NB4 (cell line): ENCODE measurements around the gene UBE2L5.
A peak's percentile ranks its signal among the peaks of the same experiment; 100 is the strongest.

Experiments
- DNase-seq: peaks from one replicate; pipeline ENCODE4 v3.0.0; 2010; ENCODE audit warnings: low read depth
- H3K4me3 ChIP-seq: one replicate; pipeline ENCODE4 v1.5.1; 2011; ENCODE audit warnings: mild to moderate bottlenecking, low read depth, low read length, moderate library complexity
- MAX ChIP-seq: IDR thresholded peaks from 2 replicates; pipeline ENCODE4 v1.6.1; 2011; ENCODE audit warnings: low read depth, low read length
- MYC ChIP-seq: IDR thresholded peaks from 2 replicates; pipeline ENCODE4 v1.6.1; 2011; ENCODE audit warnings: low read depth, low read length
- POLR2A ChIP-seq: IDR thresholded peaks from 2 replicates; pipeline ENCODE4 v1.6.1; 2011; ENCODE audit warnings: mild to moderate bottlenecking; ENCODE audit not compliant: insufficient read length; ENCODE audit errors: extremely low read depth
- TF ChIP-seq, protein P1 (sequence below): IDR thresholded peaks from one replicate; pipeline ENCODE4 v1.5.1; 2012; ENCODE audit warnings: low read depth, low read length

The UBE2L5 gene

DNA sequence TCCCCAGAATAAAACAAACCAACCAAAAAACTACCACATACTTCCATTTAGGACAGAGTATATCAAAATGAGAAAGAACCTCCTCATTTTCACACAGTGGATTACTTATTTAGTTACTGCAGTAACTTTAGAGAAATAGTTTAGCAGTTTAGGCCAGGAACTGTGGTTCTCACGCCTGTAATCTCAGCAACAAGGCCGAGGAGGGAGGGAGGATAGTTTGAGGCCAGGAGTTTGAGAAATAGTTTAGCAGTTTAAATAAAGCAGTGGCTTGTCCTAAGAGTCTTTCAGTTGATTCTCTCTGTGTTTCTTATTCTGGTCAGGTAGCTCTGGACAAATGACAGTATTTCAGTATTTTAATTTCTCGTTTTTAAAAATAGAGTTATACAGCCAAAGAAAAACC lies 34.0 kb downstream of the UBE2L5 start:
- H3K4me3 ChIP-seq = no peak overlapping the region
- no peak for DNase-seq
- TF ChIP-seq, protein P1, sequence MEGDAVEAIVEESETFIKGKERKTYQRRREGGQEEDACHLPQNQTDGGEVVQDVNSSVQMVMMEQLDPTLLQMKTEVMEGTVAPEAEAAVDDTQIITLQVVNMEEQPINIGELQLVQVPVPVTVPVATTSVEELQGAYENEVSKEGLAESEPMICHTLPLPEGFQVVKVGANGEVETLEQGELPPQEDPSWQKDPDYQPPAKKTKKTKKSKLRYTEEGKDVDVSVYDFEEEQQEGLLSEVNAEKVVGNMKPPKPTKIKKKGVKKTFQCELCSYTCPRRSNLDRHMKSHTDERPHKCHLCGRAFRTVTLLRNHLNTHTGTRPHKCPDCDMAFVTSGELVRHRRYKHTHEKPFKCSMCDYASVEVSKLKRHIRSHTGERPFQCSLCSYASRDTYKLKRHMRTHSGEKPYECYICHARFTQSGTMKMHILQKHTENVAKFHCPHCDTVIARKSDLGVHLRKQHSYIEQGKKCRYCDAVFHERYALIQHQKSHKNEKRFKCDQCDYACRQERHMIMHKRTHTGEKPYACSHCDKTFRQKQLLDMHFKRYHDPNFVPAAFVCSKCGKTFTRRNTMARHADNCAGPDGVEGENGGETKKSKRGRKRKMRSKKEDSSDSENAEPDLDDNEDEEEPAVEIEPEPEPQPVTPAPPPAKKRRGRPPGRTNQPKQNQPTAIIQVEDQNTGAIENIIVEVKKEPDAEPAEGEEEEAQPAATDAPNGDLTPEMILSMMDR = no peak
- TF ChIP-seq POLR2A = no peak
- no peak for TF ChIP-seq MYC
- TF ChIP-seq MAX = no peak

GRCh38 chr13:30457306-30457891 lies 35.1 kb downstream of the UBE2L5 start:
- DNase-seq = peak; percentile 31
- no peak overlapping the region for H3K4me3 ChIP-seq
- TF ChIP-seq MAX (no peak), POLR2A (peak; percentile 13)
- TF ChIP-seq, protein P1 = no peak

DNA sequence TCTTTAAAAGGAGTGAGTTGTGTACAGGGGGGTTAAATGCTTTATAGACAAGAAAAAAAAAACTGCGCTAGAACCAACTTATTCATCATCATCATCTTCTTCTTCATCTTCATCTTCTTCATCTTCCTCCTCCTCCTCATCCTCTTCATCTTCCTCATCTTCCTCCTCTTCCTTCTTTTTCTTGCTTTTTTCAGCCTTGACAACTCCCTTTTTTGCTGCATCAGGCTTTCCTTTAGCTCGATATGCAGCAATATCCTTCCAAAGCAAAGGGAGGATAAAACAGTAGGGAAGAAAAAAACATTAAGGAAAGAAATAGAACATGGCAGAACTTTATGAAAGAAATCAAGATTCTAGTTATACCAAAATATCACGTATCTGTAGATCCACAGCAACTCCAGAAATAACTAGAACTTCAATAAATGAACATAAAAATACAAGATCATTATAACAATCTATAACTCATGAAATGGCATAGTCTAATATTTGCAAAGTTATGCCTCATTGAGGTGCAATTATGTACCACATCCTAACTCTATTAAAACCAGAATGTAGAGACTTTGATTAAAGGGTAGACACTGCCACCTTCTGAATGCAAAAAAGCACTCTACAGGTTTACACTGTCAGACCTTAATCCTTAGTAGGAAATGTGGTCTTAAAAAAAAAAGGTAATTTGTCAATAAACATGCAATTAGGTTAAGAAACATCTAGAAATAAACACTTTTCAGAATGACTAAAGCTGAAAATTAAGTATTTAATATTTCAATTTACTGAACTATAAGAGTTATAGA lies 39.2 kb downstream of the UBE2L5 start:
- peak overlapping the region; percentile 82 for H3K4me3 ChIP-seq
- peak; percentile 38 for DNase-seq

- peak; percentile 73 for DNase-seq
- peak overlapping the region; percentile 82 for H3K4me3 ChIP-seq
- peak; percentile 13 for TF ChIP-seq POLR2A
- TF ChIP-seq MAX = no peak
- TF ChIP-seq MYC = peak; percentile 70
- TF ChIP-seq, protein P1 = no peak
Observed at GRCh38 chr13:30463787-30464495, 41.6 kb downstream of the UBE2L5 start.

- DNase-seq = peak; percentile 89
- H3K4me3 ChIP-seq = peak overlapping the region; percentile 82
- TF ChIP-seq, protein P1 = no peak
- peak; percentile 77; the same call in 1 of the 2 replicates for TF ChIP-seq MAX
- TF ChIP-seq POLR2A = no peak
- TF ChIP-seq MYC = no peak; the same call in none of the 2 replicates
Observed at GRCh38 chr13:30464496-30465342, 42.4 kb downstream of the UBE2L5 start.
